Ovary (tissue), 9 donors: ENCODE measurements around the gene ATF7. TPM values are rescaled to one million over a fixed set of nuclear protein-coding genes. Genes with fewer than 3 reads are reported as not detected.

Experiments
- DNase-seq, 5 donors: peaks; one replicate each; pipeline ENCODE4 v3.0.0-alpha.2; 2019 to 2020
- H3K27ac ChIP-seq, 2 donors: fragments of 200-600 bp; one replicate each; pipeline versions ENCODE4 v1.5.1 to v1.8.0; 2019 to 2022
- H3K27me3 ChIP-seq: fragments of 200-600 bp; one replicate; pipeline ENCODE4 v1.8.0; 2022
- H3K36me3 ChIP-seq: fragments of 200-600 bp; sonication (generic); one replicate; pipeline ENCODE4 v1.5.1; 2019
- H3K4me1 ChIP-seq: one replicate; pipeline ENCODE4 v1.8.1; 2013; ENCODE audit warnings: mild to moderate bottlenecking, moderate library complexity; ENCODE audit not compliant: insufficient read depth
- H3K4me3 ChIP-seq: fragments of 200-600 bp; sonication (generic); one replicate; pipeline ENCODE4 v1.5.1; 2017
- H3K9me3 ChIP-seq, 2 donors: fragments of 200-600 bp in 1 of 2; sonication (generic) in 1 of 2; one replicate each; pipeline versions ENCODE4 v1.5.1 to v1.8.1; 2013 to 2019; ENCODE audit warnings: mild to moderate bottlenecking in 1 of 2, moderate library complexity in 1 of 2
- CTCF ChIP-seq, 3 donors: fragments of 450-650 bp in 2 of 3; fragments of 200-600 bp in 1 of 3; IDR thresholded peaks; one replicate each; pipeline versions ENCODE4 v1.5.1 to v1.8.0; 2016 to 2022; ENCODE audit warnings: antibody characterized with exemption in 3 of 3, mild to moderate bottlenecking in 1 of 3
- EP300 ChIP-seq: sonication (generic); formaldehyde crosslinking; IDR thresholded peaks from one replicate; pipeline ENCODE4 v1.6.1; 2017; ENCODE audit warnings: antibody characterized with exemption
- POLR2A ChIP-seq: fragments of 450-650 bp; IDR thresholded peaks from one replicate; pipeline ENCODE4 v1.6.1; 2017; ENCODE audit warnings: antibody characterized with exemption, mild to moderate bottlenecking, moderate library complexity
- WGBS, 3 donors: extraction: QIAGEN DNeasy Blood & Tissue Kit in 1 of 3; methylation state at CpG; one replicate each; pipeline versions ENCODE4 v1.1.5 to v1.1.7; 2013 to 2017; 5-methylcytosine and 5-hydroxymethylcytosine counted together
- intact Hi-C, 4 donors: fragments of 100-400 bp; cut with DNase I; formaldehyde crosslinking; loops; one replicate each; pipeline versions ENCODE4 v1.11.0 to v1.15.1; 2022 to 2023
- polyA plus RNA-seq, 2 donors: library from polyadenylated mRNA; stranded (reverse); fragments of 200-250 nt in 1 of 2; fragments of 350-450 nt in 1 of 2; fragmentation: Illumina TruSeq in 1 of 2; extraction: RNeasy Lipid Tissue Mini Kit (QIAGEN cat#74804) in 1 of 2; gene quantifications; one replicate each; pipeline ENCODE4 v1.2.3, GENCODE V29; 2013 to 2014
- total RNA-seq, 7 donors: library from RNA; depleted of rRNA in 2 of 7; stranded (reverse); fragments of >200 nt in 2 of 7; fragmentation: NEBNext Ultra II Directional in 3 of 7; extraction: Animal tissue kit (Norgen Biotek cat#: 25700) in 3 of 7; gene quantifications; one replicate each; pipeline versions ENCODE4 v1.1.0 to v1.2.4, GENCODE V29; 2016 to 2023
- donor health status: DM: no; HTN: no; CAD: no; lungs with moderate emphysema.
- donor health status: DM: no; HTN: no; CAD: no.
- donor health status: Bipolar disorder and iron deficiency.
- donor health status: DM: yes; HTN: yes; CAD: no.
- donor health status: DM: no; HTN: no; CAD: no.
- donor health status: DM: yes; HTN: yes; CAD: no.

ATF7 gene
- total and polyA plus RNA-seq, 9 donors, result 19.8 to 68.5 (median 41.3) TPM

GRCh38 chr12:53577941-53578352, 48.2 kb downstream of the ATF7 start:
- DNase-seq, result no peak
- H3K4me1 ChIP-seq, result peaks cover 2% of the 10 kb centered on the region
- H3K27me3 ChIP-seq, result no peaks in the 10 kb centered on the region
- no peak overlapping the region for H3K4me3 ChIP-seq
- TF ChIP-seq CTCF (IDR thresholded peaks at IDR 0.05) (no peak), EP300 (no peak), POLR2A (no peak)
- whole genome bisulfite sequencing, 3 donors, result 94 to 97% (median 96%) methylated on average over 4 of the region's 4 CpGs
- no peaks in the 10 kb centered on the region for H3K9me3 ChIP-seq
- no peaks in the 10 kb centered on the region for H3K36me3 ChIP-seq
- no peak overlapping the region for H3K27ac ChIP-seq
- intact Hi-C loops, result no loop called here

DNA sequence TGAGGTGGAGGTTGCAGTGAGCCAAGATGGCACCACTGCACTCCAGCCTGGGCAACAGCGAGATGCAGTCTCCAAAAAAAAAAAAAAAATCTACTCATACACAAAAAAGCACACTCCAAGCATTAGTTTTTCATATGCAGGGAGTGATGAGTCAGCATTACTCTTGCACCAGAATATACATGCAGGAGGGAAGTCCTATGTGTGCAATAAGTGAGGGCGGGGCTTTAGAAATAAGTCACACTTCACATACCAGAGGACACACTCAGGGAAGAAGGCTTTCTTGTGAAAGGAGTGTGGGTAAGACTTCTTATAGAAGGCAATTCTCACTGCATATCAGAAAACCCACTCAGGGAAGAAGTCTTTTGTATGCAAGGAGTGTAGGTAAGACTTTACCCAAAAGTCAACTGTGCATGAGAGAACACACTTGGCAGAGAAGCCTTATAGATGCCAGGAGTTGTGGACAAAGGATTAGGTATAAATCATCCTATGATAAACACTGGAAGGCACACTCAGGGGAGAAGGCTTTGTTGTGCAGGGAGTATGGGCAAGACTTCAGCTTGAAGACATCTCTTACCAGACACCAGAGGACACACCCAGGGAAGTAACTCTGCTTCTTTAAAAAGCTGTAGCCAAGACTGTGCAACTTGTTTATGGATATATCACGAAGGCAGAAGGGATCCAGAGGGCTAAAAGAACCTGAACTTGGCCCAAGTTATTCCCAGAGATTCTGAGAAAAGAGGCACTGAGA, 50.5 kb downstream of the ATF7 start:
- Histone ChIP-seq H3K36me3 (no peaks in the 10 kb centered on the region), H3K4me1 (peaks cover 2% of the 10 kb centered on the region), H3K27ac (no peak overlapping the region), H3K9me3 (no peaks in the 10 kb centered on the region), H3K27me3 (no peaks in the 10 kb centered on the region), H3K4me3 (no peak overlapping the region)
- TF ChIP-seq EP300, result no peak
- TF ChIP-seq POLR2A, result no peak
- no peak for TF ChIP-seq CTCF (IDR thresholded peaks at IDR 0.05)
- 60 to 75% (median 74%) methylated on average over 3 of the region's 3 CpGs for WGBS, 3 donors
- no peak for DNase-seq
- intact Hi-C loops, result no loop called here

DNA sequence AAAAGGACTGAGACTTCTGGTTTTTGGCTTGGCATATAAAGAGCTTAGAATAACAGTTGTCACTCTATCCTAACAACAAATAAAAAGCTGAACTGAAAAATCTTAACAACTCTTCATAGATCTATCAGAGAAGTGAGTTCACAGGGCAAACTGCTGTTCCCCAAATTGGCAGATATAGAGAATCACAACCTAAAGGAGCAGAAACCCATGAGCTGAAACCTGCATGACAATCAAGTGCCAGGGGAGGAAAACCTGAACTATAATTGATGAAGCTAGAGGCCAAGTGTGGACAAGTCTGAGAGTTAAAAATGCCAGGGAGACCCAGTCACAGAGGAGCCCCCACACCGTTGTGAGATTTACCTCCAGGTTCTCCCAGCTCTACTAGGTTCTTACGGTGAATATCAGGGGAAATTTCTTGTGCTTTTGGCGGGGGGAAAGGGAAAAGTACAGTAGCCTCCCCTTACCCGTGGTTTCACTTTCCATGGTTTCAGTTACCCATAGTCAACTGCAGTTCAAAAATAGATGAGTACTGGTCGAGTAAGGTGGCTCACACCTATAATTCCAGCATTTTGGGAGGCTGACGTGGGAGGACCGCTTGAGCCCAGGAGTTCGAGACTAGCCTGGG, 53.9 kb downstream of the ATF7 start:
- no peaks in the 10 kb centered on the region for H3K36me3 ChIP-seq
- 91 to 95% (median 92%) methylated on average over 8 of the region's 8 CpGs for WGBS, 3 donors
- H3K9me3 ChIP-seq, result no peaks in the 10 kb centered on the region
- TF ChIP-seq EP300 (no peak), CTCF (IDR thresholded peaks at IDR 0.05) (no peak), POLR2A (no peak)
- H3K4me1 ChIP-seq, result peaks cover 4% of the 10 kb centered on the region
- H3K27me3 ChIP-seq, result no peaks in the 10 kb centered on the region
- H3K27ac ChIP-seq, result no peak overlapping the region
- DNase-seq, result no peak
- intact Hi-C loops, result no loop called here
- no peak overlapping the region for H3K4me3 ChIP-seq

DNA sequence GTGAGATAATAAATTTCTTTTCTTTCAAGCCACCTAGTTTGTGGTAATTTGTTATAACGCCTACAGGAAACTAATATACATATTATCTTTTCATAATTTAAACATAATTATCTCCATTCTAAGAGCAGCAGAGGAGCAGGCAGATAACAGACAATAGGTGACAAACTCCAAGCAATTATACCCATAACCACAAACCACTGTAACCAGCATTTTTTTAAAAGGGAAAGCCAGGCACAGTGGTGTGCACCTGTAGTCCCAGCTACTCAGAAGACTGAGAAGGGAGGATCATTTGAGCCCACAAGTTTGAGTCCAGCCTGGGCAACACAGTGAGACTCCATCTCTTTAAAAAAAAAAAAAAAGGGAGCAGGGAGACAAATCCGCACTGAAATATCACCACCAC, 54.9 kb downstream of the ATF7 start:
- H3K36me3 ChIP-seq, result no peaks in the 10 kb centered on the region
- H3K4me1 ChIP-seq, result peaks cover 4% of the 10 kb centered on the region
- 96 to 98% (median 97%) methylated on average over 2 of the region's 2 CpGs for WGBS, 3 donors
- no peak overlapping the region for H3K27ac ChIP-seq
- no peak for DNase-seq
- TF ChIP-seq CTCF (IDR thresholded peaks at IDR 0.05) (no peak), POLR2A (no peak), EP300 (no peak)
- intact Hi-C loops, result no loop called here
- no peaks in the 10 kb centered on the region for H3K27me3 ChIP-seq
- no peak overlapping the region for H3K4me3 ChIP-seq
- no peaks in the 10 kb centered on the region for H3K9me3 ChIP-seq
